ENCODE data around the gene IGFBP7.

GRCh38 chr4:57076646-57077045 lies 33.5 kb downstream of the IGFBP7 start:
- TF ChIP-seq MAFK (IDR thresholded peaks at IDR 0.05; ENCODE audit: low read depth, low read length) (no peak), POLR2AphosphoS5 (IDR thresholded peaks at IDR 0.05; ENCODE audit: low read depth, low read length) (no peak), POLR2A (IDR thresholded peaks at IDR 0.05; ENCODE audit: control extremely low read depth in 1 of 2, low read depth in 2 of 2, low read length in 2 of 2) (no peak), JUND (IDR thresholded peaks at IDR 0.05; ENCODE audit: low read length) (no peak), CHD2 (IDR thresholded peaks at IDR 0.05; ENCODE audit: low read length) (no peak), EZH2 (IDR thresholded peaks at IDR 0.05; ENCODE audit: low read depth, low read length, severe bottlenecking) (no peak), CTCF (IDR thresholded peaks at IDR 0.05; ENCODE audit: control extremely low read depth in 1 of 3, insufficient read depth in 1 of 3, low read depth in 1 of 3, low read length in 3 of 3) (no peak), JUN (IDR thresholded peaks at IDR 0.05; ENCODE audit: low read depth, low read length) (no peak), EP300 (IDR thresholded peaks at IDR 0.05; ENCODE audit: borderline replicate concordance in 1 of 2, low read depth in 2 of 2, low read length in 2 of 2) (no peak), TAF7 (optimal IDR thresholded peaks at IDR 0.05; ENCODE audit: borderline replicate concordance, low read depth, low read length) (no peak), YY1 (IDR thresholded peaks at IDR 0.05; ENCODE audit: low read depth, low read length) (no peak), USF2 (IDR thresholded peaks at IDR 0.05; ENCODE audit: low read length) (no peak), RAD21 (IDR thresholded peaks at IDR 0.05 in 1 of 2, conservative IDR thresholded peaks at IDR 0.05 in 1 of 2; ENCODE audit: low read depth in 2 of 2, low read length in 2 of 2) (no peak)
